Ovary (tissue), 9 donors: ENCODE results near the gene CWF19L1. TPM values are rescaled to one million over a fixed set of nuclear protein-coding genes. Genes with fewer than 3 reads are reported as not detected.

Experiments
- DNase-seq, 5 donors: peaks; one replicate each; pipeline ENCODE4 v3.0.0-alpha.2; 2019 to 2020
- H3K27ac ChIP-seq, 2 donors: fragments of 200-600 bp; one replicate each; pipeline versions ENCODE4 v1.5.1 to v1.8.0; 2019 to 2022
- H3K27me3 ChIP-seq: fragments of 200-600 bp; one replicate; pipeline ENCODE4 v1.8.0; 2022
- H3K36me3 ChIP-seq: fragments of 200-600 bp; sonication (generic); one replicate; pipeline ENCODE4 v1.5.1; 2019
- H3K4me1 ChIP-seq: one replicate; pipeline ENCODE4 v1.8.1; 2013; ENCODE audit warnings: mild to moderate bottlenecking, moderate library complexity; ENCODE audit not compliant: insufficient read depth
- H3K4me3 ChIP-seq: fragments of 200-600 bp; sonication (generic); one replicate; pipeline ENCODE4 v1.5.1; 2017
- H3K9me3 ChIP-seq, 2 donors: fragments of 200-600 bp in 1 of 2; sonication (generic) in 1 of 2; one replicate each; pipeline versions ENCODE4 v1.5.1 to v1.8.1; 2013 to 2019; ENCODE audit warnings: mild to moderate bottlenecking in 1 of 2, moderate library complexity in 1 of 2
- EP300 ChIP-seq: sonication (generic); formaldehyde crosslinking; IDR thresholded peaks from one replicate; pipeline ENCODE4 v1.6.1; 2017; ENCODE audit warnings: antibody characterized with exemption
- POLR2A ChIP-seq: fragments of 450-650 bp; IDR thresholded peaks from one replicate; pipeline ENCODE4 v1.6.1; 2017; ENCODE audit warnings: antibody characterized with exemption, mild to moderate bottlenecking, moderate library complexity
- WGBS, 3 donors: extraction: QIAGEN DNeasy Blood & Tissue Kit in 1 of 3; methylation state at CpG; one replicate each; pipeline versions ENCODE4 v1.1.5 to v1.1.7; 2013 to 2017; 5-methylcytosine and 5-hydroxymethylcytosine counted together
- intact Hi-C, 4 donors: fragments of 100-400 bp; cut with DNase I; formaldehyde crosslinking; loops; one replicate each; pipeline versions ENCODE4 v1.11.0 to v1.15.1; 2022 to 2023
- polyA plus RNA-seq, 2 donors: library from polyadenylated mRNA; stranded (reverse); fragments of 200-250 nt in 1 of 2; fragments of 350-450 nt in 1 of 2; fragmentation: Illumina TruSeq in 1 of 2; extraction: RNeasy Lipid Tissue Mini Kit (QIAGEN cat#74804) in 1 of 2; gene quantifications; one replicate each; pipeline ENCODE4 v1.2.3, GENCODE V29; 2013 to 2014
- total RNA-seq, 7 donors: library from RNA; depleted of rRNA in 2 of 7; stranded (reverse); fragments of >200 nt in 2 of 7; fragmentation: NEBNext Ultra II Directional in 3 of 7; extraction: Animal tissue kit (Norgen Biotek cat#: 25700) in 3 of 7; gene quantifications; one replicate each; pipeline versions ENCODE4 v1.1.0 to v1.2.4, GENCODE V29; 2016 to 2023
- TF ChIP-seq, protein P1 (sequence below), 3 donors: fragments of 450-650 bp in 2 of 3; fragments of 200-600 bp in 1 of 3; IDR thresholded peaks; one replicate each; pipeline versions ENCODE4 v1.5.1 to v1.8.0; 2016 to 2022; ENCODE audit warnings: antibody characterized with exemption in 3 of 3, mild to moderate bottlenecking in 1 of 3
- donor health status: DM: no; HTN: no; CAD: no; lungs with moderate emphysema.
- donor health status: DM: no; HTN: no; CAD: no.
- donor health status: Bipolar disorder and iron deficiency.
- donor health status: DM: yes; HTN: yes; CAD: no.
- donor health status: DM: no; HTN: no; CAD: no.
- donor health status: DM: yes; HTN: yes; CAD: no.

Gene CWF19L1
- total and polyA plus RNA-seq, 9 donors, result 17.1 to 24.6 (median 20.5) TPM

GRCh38 chr10:100245484-100246220, 21.8 kb downstream of the CWF19L1 start:
- Histone ChIP-seq H3K4me1 (no peaks in the 10 kb centered on the region), H3K27me3 (no peaks in the 10 kb centered on the region), H3K27ac (no peak overlapping the region), H3K9me3 (no peaks in the 10 kb centered on the region), H3K36me3 (no peaks in the 10 kb centered on the region), H3K4me3 (no peak overlapping the region)
- TF ChIP-seq POLR2A, result no peak
- TF ChIP-seq, protein P1, sequence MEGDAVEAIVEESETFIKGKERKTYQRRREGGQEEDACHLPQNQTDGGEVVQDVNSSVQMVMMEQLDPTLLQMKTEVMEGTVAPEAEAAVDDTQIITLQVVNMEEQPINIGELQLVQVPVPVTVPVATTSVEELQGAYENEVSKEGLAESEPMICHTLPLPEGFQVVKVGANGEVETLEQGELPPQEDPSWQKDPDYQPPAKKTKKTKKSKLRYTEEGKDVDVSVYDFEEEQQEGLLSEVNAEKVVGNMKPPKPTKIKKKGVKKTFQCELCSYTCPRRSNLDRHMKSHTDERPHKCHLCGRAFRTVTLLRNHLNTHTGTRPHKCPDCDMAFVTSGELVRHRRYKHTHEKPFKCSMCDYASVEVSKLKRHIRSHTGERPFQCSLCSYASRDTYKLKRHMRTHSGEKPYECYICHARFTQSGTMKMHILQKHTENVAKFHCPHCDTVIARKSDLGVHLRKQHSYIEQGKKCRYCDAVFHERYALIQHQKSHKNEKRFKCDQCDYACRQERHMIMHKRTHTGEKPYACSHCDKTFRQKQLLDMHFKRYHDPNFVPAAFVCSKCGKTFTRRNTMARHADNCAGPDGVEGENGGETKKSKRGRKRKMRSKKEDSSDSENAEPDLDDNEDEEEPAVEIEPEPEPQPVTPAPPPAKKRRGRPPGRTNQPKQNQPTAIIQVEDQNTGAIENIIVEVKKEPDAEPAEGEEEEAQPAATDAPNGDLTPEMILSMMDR (IDR thresholded peaks at IDR 0.05), result no peak
- TF ChIP-seq EP300, result no peak
- 28 to 51% (median 49%) methylated on average over 5 of the region's 5 CpGs for WGBS, 3 donors
- DNase-seq, result no peak
- intact Hi-C loops, result no loop called here

- intact Hi-C loops, result no loop called here
- Histone ChIP-seq H3K9me3 (no peaks in the 10 kb centered on the region), H3K27me3 (no peaks in the 10 kb centered on the region), H3K36me3 (no peaks in the 10 kb centered on the region), H3K27ac (no peak overlapping the region), H3K4me1 (no peaks in the 10 kb centered on the region), H3K4me3 (no peak overlapping the region)
- WGBS, 3 donors, result 89 to 90% (median 89%) methylated on average over 3 of the region's 3 CpGs
- TF ChIP-seq POLR2A (no peak), EP300 (no peak)
- TF ChIP-seq, protein P1 (IDR thresholded peaks at IDR 0.05), result no peak
- no peak for DNase-seq
Measured at GRCh38 chr10:100239851-100240250, 27.6 kb downstream of the CWF19L1 start.

DNA sequence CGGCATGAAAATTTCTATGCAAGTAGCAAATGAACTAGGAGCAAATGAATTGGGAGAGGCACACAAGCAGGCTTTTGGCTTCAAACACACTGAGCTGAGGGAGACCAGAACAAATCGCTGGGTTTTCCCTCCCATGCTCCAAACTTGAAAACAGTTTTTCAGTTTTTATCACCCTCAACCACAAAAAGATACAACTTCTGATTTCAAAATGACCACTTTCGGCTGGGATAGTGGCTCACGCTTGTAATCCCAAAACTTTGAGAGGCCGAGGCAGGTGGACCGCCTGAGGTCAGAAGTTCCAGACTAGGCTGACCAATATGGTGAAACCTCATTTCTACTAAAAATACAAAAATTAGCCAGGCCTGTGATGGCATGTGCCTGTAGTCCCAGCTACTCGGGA, 29.0 kb downstream of the CWF19L1 start:
- Histone ChIP-seq H3K27me3 (no peaks in the 10 kb centered on the region), H3K4me1 (no peaks in the 10 kb centered on the region), H3K27ac (no peak overlapping the region), H3K36me3 (no peaks in the 10 kb centered on the region), H3K4me3 (no peak overlapping the region), H3K9me3 (no peaks in the 10 kb centered on the region)
- intact Hi-C loops, result no loop called here
- TF ChIP-seq EP300 (no peak), POLR2A (no peak)
- TF ChIP-seq, protein P1 (IDR thresholded peaks at IDR 0.05), result no peak
- WGBS, 3 donors, result 95 to 96% (median 95%) methylated on average over 7 of the region's 7 CpGs
- no peak for DNase-seq

- Histone ChIP-seq H3K4me3 (no peak overlapping the region), H3K27me3 (no peaks in the 10 kb centered on the region), H3K4me1 (peaks cover 5% of the 10 kb centered on the region), H3K27ac (no peak overlapping the region), H3K9me3 (no peaks in the 10 kb centered on the region), H3K36me3 (no peaks in the 10 kb centered on the region)
- WGBS, 3 donors, result 47 to 50% (median 50%) methylated on average over 2 of the region's 2 CpGs
- TF ChIP-seq, protein P1 (IDR thresholded peaks at IDR 0.05), result no peak
- no peak for TF ChIP-seq POLR2A
- TF ChIP-seq EP300, result no peak
- intact Hi-C loops, result no loop called here
- DNase-seq, result no peak
Measured at GRCh38 chr10:100232101-100232500, 35.3 kb downstream of the CWF19L1 start.
